ENCODE data around the gene CDHR1.

Gene CDHR1

DNA sequence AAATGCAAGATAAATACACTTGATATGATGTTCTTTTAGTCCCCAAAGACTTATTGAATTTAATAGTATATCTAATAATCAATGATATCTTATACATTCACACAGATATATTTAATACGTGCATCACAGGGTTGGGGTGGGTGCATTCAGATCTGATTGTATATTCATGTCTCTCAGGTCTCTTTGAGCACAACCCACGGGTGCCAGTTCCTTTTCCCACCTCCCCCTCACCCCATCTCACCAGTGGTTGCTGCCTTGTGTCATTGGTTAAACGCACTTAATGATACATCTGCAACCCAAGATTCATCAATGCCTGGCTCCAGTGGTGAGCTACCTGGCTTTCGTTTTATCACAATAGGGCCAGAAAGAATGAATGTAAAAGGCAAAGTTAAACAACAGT, 40.8 kb downstream of the CDHR1 start:
- DNase-seq = no peak

DNA sequence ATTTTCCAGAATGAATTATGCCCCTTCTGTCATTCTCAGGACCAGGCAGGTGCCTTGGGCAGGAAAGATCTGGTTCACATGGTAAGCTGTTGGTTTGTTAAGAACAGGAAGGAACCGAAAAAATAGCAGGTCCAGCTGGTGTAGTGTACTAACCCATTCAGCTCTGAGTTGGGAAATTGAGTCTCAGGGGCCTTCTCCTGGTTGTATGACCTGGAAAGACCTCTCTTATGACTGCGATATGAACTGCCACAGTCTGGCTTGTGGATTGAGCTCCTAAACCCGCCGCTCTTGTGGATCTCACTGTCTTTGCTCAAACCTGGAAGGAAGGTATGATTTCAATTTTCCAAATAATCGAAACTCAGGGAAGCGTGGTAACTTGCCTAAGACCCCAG, 42.5 kb downstream of the CDHR1 start:
- DNase-seq = no peak

DNA sequence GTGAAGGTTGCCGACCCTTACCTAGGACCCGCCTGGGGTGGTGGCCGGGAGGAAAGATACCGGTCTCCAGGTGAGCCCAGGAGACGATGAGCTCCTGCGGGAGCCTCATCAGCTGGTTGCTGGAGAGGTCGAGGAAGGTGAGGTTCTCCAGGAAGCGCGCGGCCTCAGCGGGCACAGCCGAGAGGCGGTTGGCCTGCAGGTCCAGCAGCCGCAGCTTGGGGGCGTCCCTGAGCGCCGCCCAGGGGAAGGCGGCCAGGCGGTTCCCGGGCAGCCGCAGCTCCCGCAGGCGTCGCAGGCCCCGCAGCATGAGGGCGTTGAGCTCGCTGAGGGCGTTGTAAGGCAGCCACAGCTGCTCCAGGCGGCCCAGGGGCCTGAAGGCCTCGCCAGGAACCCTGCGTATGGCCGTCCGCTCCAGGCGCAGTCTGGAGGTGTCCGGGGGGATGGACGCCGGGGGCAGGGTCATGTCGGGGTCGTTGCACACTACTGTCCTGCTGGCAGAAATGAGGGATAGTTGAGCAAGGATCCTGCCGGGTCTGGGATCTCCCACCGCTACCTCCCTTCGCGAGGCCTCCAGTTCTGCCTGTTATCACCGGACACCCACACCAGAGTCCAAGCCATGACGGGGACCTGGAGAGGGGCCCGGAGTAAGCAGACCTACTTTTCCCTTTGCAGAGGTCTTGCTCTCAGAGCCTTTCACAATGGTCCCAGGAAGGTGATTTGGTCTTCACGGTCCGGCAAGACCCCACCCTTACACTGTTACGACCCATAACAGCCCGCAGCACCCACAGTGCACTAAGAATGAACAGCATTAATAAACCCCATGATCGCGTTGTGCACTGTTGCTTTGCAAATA, 43.1 kb downstream of the CDHR1 start:
- DNase-seq = no peak

DNA sequence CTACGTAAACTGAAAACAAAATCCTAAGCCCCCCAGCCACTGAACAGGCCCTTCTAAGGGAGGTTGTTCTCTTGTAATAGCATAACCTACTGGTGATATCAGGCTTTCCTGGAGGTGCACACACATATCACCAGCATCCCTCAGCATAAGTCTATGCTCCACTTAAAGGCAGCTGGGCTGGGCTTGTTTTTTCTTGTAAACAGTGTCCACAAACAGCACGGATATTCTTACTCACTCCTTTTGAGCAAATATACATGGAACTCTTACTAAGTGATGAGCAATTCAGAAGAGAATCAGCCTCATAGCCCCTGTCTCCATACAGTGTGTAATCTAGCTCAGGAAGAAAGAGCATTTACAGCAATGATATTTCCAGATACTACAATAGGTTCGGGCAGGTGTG, 44.6 kb downstream of the CDHR1 start:
- no peak for DNase-seq

DNA sequence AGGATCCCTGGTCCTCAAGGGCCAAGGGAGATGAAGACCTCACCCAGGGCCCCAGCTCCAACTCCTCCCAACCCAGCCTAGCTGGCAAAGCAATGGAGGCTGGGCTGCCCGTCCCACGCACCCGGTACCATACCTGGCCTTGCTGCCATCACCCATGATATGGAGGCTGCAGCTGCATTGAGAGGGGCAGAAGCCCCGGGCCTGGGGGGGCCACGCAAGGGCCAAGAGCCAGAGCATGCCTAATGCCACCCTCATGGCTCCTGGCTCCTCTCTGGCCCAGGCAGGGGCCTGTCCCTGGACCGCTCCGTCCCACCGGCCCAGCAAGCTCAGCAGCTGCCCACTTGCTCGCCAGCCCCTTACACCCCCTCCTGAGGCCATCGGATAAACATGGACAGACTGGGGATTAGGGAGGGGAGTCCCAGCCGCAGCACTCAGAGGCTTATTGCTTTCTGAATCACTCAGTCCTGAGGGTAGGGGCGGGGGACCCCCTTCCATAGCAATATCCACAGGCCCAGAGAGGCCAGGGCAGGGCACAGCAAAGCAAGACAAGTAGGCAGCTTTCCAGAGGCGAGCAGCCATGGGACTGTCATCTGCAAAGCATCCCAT, 47.0 kb downstream of the CDHR1 start, which contains the start of gene LRIT1:
LRIT1 (minus strand) TSS at position 362 of the 606 bp plus-strand sequence; CDS start at position 255, 107 bp downstream.
- no peak for DNase-seq

DNA sequence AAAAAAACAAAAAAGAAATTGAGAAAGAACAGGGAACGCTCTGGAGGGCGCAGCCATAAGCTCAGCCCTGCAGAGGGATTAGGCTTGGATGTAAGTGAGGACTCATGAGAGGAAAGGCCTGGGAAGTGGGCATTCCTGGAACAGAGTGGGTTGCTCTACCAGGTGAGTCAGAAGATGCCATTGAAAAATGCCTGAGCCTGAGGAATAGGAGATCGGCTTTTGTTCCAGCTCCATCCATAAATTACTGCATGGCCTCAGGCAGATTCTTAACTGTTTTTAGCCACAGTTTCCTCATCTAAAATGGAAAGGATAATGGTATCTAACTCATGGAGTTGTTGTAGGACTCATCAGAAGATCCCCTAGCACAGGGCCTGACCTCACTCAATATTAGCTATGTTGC, 49.4 kb downstream of the CDHR1 start:
- no peak for DNase-seq

DNA sequence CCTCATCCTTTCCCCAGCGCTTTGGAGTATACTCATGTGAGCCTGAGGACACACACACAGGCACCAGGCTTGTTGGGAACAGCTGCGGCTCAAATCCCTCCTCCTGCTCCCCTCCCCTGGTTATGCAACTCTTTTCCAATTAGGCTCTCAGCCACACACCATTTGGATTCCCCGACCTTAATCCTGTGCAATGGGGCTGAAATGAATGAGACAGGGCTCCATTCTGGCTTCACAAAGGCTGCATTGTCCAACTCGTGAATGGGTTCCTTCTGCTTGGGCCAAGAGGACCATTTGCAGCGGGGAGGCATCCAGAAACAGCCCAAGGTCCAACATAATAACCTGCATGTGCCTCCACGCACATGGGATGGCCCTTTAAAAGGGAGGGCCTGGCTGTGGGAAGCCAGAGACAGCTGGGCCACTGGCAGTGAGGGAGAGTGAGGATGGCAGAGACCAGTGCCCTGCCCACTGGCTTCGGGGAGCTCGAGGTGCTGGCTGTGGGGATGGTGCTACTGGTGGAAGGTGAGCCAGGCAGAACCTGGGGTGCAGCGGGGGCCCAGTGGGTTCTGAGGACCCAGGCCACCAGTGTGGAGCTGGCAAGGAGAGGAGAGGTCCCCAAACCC, 50.4 kb downstream of the CDHR1 start, which contains the start of gene RGR:
RGR (plus strand) TSS at position 403 of the 620 bp plus-strand sequence; CDS start at position 441, 38 bp downstream.
- peak; percentile 66 for DNase-seq

DNA sequence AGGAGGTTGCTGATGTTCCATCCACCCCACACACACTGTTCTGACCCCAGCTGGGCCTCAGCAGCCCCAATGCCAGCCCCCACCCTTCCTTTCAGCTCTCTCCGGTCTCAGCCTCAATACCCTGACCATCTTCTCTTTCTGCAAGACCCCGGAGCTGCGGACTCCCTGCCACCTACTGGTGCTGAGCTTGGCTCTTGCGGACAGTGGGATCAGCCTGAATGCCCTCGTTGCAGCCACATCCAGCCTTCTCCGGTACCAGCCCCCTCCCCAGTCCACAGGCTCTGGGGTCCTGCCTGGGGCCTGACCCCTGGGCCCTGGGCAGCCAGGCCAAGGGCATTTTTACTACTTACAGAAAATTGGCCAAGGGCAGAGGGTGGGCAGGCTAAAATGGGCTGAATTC, 53.2 kb downstream of the CDHR1 start:
- DNase-seq = no peak

DNA sequence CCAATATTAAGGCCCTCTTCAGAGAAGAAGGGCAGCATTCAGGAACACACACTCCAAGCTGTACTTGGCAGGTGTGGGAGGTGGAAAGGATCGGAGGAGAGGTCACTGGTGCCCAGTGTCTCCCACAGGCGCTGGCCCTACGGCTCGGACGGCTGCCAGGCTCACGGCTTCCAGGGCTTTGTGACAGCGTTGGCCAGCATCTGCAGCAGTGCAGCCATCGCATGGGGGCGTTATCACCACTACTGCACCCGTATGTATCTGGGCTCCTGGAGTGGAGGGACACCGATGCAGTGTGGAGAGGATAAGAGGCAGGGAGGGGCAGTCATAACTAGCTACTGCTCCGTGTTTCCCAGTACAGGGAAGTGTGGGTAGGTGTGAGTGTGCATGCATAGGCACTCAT, 54.5 kb downstream of the CDHR1 start:
- no peak for DNase-seq

DNA sequence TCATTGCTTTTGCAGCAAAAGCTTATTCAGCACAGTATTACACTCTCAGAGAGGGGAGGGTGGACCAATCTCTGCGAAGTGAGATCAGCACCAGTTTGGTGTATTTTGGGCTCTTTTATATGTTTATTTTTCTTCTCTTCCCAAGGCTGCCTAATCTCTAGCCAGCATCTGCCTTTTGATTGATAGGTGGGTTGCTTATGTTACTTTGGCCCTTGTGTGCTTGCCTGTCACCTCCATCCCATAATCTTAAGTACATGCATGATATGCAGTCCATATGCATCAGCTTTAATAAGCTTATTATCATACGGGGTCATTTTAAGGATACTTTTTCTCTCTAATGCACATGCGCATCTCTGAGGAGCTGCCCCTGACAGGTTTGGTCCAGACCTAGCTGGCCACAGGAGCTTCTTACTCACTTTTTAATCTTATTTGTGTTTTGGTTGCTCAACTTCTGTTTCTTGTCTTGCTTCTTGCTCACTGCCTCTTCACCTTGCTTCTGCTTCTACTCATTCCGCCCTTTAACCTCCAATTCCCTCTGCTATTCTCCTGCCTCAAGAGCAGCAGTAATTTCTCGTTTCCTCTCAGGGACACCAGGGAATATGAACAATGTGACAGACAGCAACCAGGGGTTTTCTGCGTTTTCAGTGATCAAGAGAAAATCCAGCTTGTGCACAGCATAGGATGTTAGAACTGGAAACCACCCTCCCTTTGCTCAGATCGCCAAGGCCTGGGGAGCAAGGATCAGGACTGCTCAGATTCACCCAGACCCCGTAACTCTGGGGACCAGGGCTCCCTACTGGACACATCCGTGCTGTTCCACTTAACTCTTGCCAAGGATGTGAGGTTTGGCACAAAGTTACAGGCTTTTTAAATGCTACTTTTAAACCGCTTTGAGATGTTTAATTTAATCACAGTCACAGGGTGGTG, 60.5 kb downstream of the CDHR1 start:
- no peak for DNase-seq

DNA sequence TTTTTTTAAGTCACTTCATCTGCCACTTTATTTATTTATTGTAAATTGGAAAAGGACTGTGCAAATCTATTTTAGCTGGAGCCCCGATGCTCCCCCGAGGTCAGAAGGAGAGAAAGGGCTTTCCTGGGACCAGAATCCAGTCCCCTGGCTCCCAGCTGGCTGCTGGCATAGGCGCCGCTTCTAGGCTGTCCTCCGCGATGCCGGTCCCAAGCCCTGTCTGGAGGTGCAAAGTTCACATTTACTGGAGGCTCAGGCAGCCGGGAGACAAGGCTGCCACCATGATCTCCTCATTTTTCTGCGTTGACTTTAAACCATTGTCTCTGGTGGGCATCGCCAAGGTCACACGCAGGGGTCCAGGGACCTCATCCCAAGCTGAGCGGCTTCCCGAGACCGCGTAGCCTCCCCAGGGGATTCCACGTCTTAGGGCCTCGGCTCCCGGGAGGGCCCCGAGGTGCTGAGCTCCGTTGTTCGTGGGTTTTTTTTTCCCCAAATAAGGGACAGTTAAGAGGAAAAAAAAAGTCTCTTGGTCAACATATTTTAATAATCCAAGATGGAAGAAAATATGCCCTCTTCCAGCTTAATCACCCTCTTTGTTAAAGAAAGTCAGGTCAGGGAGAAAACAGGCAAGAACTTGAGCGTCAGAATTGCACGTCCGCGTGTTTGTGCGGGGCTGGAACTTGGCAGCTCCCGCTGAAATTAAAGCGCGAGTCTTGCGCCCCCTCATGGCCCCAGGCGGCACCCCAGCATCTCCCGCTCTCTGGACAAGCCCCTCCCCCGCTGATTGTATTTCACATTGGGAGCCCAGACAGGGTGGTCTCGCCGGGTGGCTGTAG, 62.4 kb downstream of the CDHR1 start:
- DNase-seq = no peak

DNA sequence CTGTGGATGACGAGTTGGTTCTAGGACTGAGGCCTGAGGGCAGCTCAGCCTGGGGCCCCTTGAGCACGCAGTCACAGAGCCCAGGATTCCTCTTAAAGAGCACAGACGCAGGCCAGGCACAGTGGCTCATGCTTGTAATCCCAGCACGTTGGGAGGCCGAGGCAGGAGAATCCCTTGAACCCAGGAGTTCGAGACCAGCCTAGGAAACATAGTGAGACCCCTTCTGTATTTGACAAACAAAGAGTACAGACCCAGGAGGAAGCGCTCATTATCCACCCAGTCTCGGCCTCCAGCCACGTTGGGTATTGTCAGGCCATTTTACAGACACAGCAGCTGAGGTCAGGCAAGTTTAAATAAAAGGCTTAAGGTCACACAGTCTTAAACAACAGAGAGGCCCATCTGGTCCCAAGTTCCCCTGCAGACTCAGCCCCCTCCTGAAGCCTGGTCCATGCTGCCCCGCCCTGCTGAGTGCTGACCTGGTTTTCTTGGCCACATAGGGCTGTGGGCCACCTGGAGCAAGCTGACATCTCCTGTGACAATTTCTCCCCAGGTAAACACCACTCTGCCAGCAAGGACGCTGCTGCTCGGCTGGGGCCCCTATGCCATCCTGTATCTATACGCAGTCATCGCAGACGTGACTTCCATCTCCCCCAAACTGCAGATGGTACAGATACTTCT, 63.1 kb downstream of the CDHR1 start:
- no peak for DNase-seq

DNA sequence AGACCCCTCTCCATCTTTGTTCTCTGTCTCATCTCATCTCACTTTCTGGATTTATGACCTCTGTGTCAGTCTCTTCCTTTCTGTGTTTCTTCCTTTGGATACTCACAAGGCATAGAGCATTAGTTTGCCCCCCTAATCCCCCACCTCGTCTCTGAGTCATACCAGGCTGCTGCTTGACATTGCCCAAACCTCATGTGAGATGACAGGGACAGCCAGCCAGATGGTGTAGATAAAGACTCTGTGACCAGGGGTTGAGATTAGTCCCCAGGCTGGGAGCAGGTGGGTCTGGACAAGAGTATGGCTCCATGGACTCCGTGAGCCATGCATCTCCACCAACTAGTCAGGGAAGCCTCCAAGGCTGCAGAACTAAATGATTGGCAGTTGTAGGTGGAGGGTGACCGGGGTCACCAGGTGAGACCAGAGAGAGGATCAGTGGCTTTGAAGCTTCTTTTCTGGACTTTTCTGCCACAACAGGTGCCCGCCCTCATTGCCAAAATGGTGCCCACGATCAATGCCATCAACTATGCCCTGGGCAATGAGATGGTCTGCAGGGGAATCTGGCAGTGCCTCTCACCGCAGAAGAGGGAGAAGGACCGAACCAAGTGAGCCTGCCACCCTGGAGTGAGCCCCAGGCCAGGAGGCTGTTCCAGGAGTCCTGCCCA, 63.8 kb downstream of the CDHR1 start:
- DNase-seq = no peak

DNA sequence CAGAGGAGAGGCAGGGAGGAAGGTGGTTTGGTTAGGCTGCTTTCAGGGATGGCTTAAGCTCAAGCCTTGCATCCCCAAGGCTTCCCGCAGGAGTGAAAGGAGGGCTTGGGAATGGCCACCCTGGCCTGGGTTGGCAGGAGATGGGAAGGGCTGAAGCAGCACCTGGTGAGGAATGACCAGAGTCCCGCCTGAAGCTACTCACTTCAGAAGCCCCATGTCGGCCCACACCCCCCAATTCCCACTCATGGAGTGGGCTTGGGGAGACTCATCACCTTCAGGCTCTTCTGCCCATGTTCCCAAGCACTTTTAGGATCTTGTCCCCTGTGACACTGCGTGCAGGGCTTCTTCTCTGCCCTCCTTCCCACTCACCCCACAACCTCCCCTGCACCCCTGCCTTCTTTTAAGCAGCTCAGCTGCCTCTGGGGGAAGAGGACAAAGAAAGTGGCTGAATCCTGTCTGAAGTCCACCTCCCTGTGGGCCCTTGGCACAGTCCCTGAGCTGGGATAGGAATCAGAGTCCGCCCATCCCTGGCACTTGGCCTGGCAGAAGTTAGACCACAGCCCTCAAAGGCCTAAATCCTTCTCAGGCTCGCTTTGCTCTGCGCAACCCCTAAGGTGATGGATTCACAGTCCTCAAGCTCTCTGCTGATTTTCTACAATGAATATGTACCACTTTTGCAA, 67.0 kb downstream of the CDHR1 start:
- DNase-seq = no peak

DNA sequence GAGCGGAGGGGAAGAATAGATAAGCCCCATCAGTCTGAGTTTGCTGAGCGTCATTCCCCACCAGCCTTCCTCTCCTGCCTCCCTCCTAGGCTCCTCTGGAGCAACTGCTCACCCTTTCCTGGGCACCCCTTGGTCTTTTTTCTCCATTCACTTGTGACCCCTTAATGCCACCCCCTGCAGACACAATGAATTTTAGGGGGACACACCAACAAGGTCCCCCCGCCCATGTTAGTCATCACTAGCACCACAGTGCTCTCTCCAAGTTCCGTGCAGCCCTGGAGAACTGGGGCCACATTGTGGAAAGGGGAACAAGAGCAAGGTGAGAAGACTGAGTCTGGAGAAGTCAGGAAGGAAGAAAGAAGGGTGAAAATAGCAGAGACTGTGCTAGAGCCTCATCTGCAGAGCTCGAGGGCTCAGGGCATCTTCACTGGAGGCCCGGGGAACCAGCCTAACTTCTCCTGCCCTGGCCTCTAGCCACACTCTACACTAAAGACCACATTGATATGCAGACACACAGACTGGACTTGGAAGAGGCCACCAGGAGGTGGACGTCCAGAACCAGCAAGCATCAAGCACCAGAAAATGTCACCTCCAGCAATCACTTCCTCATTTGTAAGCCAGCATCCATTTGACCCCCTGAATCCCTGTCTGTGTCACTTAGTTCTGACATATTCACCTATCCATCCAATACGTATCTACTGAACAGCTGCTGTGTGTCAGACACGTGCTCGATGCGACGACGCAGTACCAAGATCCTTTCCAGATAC, 68.0 kb downstream of the CDHR1 start:
- DNase-seq = no peak

DNA sequence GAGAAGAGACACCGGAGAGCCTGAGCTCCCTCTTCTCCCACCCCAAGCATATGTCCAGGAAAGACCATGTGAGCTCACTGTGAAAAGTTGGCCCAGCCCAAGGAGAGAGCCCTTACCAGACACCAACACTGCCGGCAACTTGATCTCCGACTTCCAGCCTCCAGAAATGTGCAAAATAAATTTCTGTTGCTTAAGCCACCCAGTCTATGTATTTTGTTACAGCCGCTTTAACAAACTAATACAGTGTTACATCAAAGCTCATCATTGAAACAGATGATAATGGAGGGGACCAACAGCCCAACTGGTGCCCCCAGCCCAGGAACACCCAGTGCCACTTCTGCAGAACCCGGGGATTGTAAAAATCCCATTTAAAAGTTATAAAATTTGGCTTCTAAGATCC, 69.4 kb downstream of the CDHR1 start:
- no peak for DNase-seq

DNA sequence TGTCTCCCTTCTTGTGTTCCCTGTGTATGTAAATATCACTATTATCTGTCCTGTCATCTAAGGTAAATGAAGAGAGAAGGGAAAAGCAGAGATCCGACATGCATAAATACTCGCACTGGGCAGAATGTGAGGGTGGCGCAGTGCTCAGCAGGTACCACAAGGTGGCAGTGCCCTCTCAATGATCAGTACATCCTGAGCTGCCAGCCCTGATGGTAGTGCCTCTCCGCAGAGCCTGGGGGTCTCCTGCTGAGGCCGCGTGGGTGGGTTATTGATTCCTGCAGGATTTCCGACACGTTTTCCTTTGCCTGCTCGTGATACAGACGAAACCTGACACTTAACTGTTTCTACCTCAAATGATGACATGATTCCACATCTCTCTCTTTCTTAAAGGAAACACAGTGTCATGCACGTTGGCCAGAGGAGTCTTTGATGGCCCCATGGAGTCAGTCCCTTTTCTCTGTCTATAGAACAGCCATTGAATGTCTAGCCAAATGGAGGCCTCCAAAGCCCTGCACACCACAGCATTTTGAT, 70.3 kb downstream of the CDHR1 start:
- DNase-seq = peak; percentile 49

DNA sequence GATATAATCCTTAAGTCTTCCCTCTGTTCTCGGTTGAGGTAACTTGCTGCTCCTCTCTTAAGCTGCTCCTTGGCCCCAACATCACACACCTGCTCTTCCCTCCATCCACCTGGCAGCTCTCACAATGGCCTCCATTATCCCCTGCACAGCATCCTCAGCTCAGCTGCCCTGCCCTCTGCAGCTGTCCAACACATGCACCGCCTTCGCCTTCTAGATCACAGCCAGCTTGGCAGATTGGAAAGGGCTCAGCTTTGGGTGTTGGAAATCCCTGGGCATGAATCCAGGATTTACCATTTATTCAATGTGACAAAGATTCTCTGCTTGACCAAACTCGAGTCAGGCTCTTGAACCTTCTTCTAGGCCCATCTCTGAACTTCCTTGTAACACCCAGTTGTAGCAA, 71.1 kb downstream of the CDHR1 start:
- DNase-seq = peak; percentile 28

DNA sequence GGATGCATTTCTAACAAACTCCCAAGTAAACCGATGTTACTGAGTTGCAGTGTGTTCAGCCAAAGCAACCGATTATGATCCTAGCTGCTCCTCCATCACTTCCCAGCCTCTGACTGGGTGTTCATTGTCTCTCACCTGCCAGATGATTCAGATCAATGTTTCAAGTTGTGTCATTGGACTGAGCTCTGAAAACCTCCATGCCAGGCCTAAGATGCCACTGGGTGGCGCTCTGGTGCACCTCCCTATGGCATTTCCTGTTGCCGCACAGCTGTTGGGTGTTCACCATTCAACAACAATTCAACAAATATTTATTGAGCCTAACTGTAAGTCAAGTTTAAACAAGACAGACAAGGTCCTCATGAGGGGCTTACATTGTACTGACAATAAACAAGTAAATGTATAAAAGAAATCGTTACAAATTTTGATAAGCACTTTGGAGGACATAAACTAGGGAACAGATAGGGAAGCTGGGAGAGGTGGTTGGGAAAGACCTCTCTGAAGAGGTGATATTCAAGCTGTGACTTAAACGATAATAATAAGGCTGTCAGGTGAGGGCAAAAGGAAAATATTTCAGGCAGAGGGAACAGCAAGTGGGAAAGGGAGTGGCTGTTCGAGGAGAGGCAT, 73.3 kb downstream of the CDHR1 start:
- DNase-seq = no peak

Data from NCI-H2171 treated with DMSO at 0.1 percent for 48 hours (cell line).